Activated CD4-positive, alpha-beta T cell treated with anti-CD3 and anti-CD28 coated beads for 4 hours (primary cell): ENCODE results near the gene HRCT1.

Experiments used
- DNase-seq, 2 donors: peaks; one replicate each; pipeline ENCODE4 v3.0.0-alpha.2; 2020

HRCT1 gene

DNA sequence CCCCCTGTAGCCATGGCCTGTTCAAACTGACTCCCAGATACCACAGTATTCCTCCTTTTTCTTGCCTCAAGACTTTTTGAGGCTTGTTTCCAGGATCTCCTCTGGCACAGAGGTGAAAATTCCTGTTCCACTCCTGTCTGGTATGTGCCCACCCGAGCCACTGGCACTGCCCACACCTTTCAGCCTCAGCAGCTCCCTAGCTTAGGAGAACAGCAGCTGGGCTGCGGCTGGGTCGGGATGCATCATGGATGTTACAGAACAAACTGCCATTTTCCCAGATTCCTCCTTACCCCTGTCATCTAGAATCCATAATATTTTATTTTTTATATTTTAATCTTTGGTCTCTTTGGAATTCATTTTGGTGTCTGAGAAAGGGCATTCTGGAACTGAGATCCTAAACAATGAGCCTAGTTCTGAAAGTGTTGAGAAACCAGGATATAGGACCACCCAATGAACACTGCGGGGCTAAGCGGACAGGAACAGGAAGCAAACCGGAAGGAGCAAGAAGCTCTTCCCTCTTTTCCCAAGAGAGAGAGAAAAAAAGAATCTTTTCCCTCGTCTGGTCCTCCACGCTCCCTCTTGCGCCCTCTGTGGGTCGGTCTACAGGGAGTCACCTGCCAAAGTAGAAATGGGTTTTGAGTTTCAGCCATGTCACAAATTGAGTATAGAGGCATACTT is 39.5 kb downstream of the HRCT1 start:
- DNase-seq, result peak; percentile 64 to 69

DNA sequence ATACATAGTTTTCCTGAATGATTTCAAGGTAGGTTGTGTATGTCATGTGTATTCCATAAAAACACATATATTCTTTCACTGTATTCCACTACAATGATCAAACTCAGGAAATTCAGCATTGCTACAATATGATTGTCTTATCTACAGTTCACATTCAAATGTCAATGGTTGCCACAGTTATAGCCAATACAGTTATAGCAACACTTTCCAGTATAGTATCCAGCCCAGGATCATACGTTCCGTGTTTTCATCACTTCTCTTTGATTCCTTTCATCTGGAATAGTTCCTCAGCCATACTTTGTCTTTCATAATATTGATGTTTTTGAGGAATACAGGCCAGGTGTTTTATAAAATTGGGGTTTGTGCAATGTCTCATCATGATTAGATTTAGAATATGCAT is 42.4 kb downstream of the HRCT1 start:
- DNase-seq, result no peak

DNA sequence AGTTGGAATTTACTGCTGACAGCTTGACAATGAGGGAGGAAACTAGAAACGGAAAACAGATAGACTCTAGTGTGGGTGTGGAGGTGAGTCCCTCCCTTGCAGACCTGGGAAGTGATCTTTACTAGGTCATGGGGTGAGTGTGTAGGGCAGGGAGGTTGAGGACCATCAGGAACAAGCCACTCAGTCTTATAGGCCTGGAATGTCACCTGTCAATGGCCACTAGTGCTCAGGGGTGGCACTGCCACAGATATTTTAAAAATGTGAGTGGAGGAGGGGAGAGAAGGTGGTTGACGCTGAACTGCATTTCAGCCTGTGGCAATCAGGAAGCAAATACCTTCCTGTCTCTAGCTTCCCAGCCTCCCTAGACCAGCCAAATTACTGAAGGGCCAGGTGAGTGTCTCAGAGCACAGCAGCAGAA is 42.9 kb downstream of the HRCT1 start:
- DNase-seq, result no peak

- DNase-seq, result no peak
Observed at GRCh38 chr9:35951736-35952135, 45.7 kb downstream of the HRCT1 start.

- DNase-seq, result no peak
Observed at GRCh38 chr9:35952526-35953191, 46.7 kb downstream of the HRCT1 start.

DNA sequence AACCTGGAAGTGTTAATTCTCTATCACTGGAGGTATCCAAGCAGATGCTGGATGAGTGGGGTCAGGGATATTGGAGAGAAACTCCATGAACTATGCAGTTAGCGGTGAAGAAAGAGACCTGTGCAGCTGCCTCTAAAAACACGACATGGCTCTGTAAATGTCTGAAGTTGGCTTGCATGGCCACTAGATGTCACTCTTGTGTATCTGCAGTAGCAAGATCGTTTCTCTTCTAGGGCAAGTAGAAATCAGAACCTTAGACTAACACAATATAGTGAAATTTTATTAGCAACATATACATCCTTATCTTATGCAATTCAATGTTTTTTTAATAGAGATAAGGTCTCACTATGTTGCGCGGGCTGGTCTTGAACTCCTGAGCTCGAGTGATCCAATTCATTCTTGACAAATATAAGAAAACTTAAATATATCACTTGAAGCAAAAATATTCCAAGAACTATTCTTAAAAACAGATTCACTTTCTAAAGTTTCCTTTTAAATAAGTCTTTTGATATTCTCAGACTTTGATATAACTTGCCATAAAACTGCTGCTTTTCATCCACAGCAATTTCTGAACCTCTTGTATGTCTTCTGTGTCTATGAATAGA is 49.0 kb downstream of the HRCT1 start:
- peak; percentile 44 to 45 for DNase-seq

DNA sequence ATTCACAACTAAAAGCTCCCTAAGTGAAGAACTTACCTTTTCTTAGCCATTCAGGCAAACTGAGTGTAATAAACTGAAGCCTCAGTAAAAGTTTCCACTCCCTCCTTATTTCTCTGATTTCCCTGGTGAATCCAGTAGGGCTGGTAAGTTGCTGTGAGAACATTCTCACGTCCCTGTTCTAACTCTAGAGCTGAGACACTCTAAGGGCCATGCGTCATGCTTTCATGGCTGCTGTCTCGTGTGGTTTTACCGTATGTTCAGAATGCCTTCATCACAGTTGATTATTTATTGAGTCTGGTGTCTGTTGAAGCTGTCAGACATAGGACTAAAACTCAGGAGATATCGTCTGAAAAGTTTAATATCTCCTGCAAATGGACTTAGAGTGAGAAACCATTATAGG is 50.6 kb downstream of the HRCT1 start:
- DNase-seq, result no peak
